ENCODE results near the gene PMFBP1. TPM values are rescaled to one million over a fixed set of nuclear protein-coding genes. Genes with fewer than 3 reads are reported as not detected.

PMFBP1 gene
- polyA plus RNA-seq, 1 experiment = 0.07 TPM

- H3K27me3 ChIP-seq (ENCODE audit: control insufficient read depth, insufficient read depth, low read length) = no peaks in the 10 kb centered on the region
- H3K36me3 ChIP-seq (ENCODE audit: control insufficient read depth, insufficient read depth, low read length) = no peaks in the 10 kb centered on the region
- POLR2A ChIA-PET = no interaction called here
- TF ChIP-seq CTCF (IDR thresholded peaks at IDR 0.05; ENCODE audit: insufficient read depth, low read depth, low read length) = no peak
- CTCF ChIA-PET = no interaction called here
- no peak overlapping the region for H3K4me3 ChIP-seq (ENCODE audit: low read depth, low read length)
- no peak for DNase-seq (ENCODE audit: low read depth)
These were observed 16.6 kb upstream of the PMFBP1 start for GRCh38 chr16:72188541-72188940.

- no peak for TF ChIP-seq CTCF (IDR thresholded peaks at IDR 0.05; ENCODE audit: insufficient read depth, low read depth, low read length)
- Histone ChIP-seq H3K36me3 (ENCODE audit: control insufficient read depth, insufficient read depth, low read length) (no peaks in the 10 kb centered on the region), H3K27me3 (ENCODE audit: control insufficient read depth, insufficient read depth, low read length) (no peaks in the 10 kb centered on the region), H3K4me3 (ENCODE audit: low read depth, low read length) (no peak overlapping the region)
- CTCF ChIA-PET = no interaction called here
- DNase-seq (ENCODE audit: low read depth) = no peak
- POLR2A ChIA-PET = no interaction called here
These were observed 15.6 kb upstream of the PMFBP1 start for GRCh38 chr16:72187551-72187950.

- no peak for TF ChIP-seq CTCF (IDR thresholded peaks at IDR 0.05; ENCODE audit: insufficient read depth, low read depth, low read length)
- H3K4me3 ChIP-seq (ENCODE audit: low read depth, low read length) = no peak overlapping the region
- H3K27me3 ChIP-seq (ENCODE audit: control insufficient read depth, insufficient read depth, low read length) = peaks cover under 1% of the 10 kb centered on the region; the same call in 1 of the 2 replicates
- H3K36me3 ChIP-seq (ENCODE audit: control insufficient read depth, insufficient read depth, low read length) = no peaks in the 10 kb centered on the region
- DNase-seq (ENCODE audit: low read depth) = no peak
- ChIA-PET POLR2A (no interaction called here), CTCF (interaction anchor here (1.1 kb wide), 1 partner anchor 58 kb away, joined by 3 read pairs; no protein-coding TSS in a partner anchor)
These were observed 11.0 kb upstream of the PMFBP1 start for GRCh38 chr16:72182976-72183375.

- DNase-seq (ENCODE audit: low read depth) = no peak
- CTCF ChIA-PET = no interaction called here
- POLR2A ChIA-PET = no interaction called here
These were observed 7.4 kb upstream of the PMFBP1 start for GRCh38 chr16:72179204-72179970.

DNA sequence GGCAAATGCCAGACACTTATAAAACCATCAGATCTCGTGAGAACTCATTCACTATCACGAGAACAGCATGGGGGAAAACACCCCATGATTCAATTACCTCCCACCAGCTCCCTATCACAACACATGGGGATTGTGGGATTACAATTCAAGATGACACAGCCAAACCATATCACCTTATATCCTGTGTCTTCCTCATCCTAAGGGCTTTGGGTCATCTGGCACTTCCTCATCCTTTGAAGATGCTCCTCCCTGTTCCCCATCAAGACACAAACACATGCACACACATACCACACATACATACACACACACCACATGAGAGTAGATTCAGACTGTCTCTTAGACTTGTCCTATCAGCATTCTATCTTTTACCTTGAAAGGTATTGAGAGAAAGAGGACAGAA is 2.8 kb upstream of the PMFBP1 start:
- no peak overlapping the region for H3K4me3 ChIP-seq (ENCODE audit: low read depth, low read length)
- DNase-seq (ENCODE audit: low read depth) = no peak
- no peaks in the 10 kb centered on the region for H3K36me3 ChIP-seq (ENCODE audit: control insufficient read depth, insufficient read depth, low read length)
- TF ChIP-seq CTCF (IDR thresholded peaks at IDR 0.05; ENCODE audit: insufficient read depth, low read depth, low read length) = no peak
- ChIA-PET POLR2A (no interaction called here), CTCF (no interaction called here)
- peaks cover 1% of the 10 kb centered on the region; the same call in 1 of the 2 replicates for H3K27me3 ChIP-seq (ENCODE audit: control insufficient read depth, insufficient read depth, low read length)

More at GRCh38 chr16:72179204-72179970, 7.4 kb upstream of the PMFBP1 start:
- Histone ChIP-seq H3K27me3 (ENCODE audit: control insufficient read depth, insufficient read depth, low read length) (peaks cover 1% of the 10 kb centered on the region; the same call in 1 of the 2 replicates), H3K36me3 (ENCODE audit: control insufficient read depth, insufficient read depth, low read length) (no peaks in the 10 kb centered on the region), H3K4me3 (ENCODE audit: low read depth, low read length) (no peak overlapping the region)
- no peak for TF ChIP-seq CTCF (IDR thresholded peaks at IDR 0.05; ENCODE audit: insufficient read depth, low read depth, low read length)
